Chondrocyte (in vitro differentiated cells): ENCODE results near the gene WIPF2. TPM values are rescaled to one million over a fixed set of nuclear protein-coding genes. Genes with fewer than 3 reads are reported as not detected.
A peak's percentile ranks its signal among the peaks of the same experiment; 100 is the strongest.

Experiments
- DNase-seq: peaks from one replicate; pipeline ENCODE4 v3.0.0; 2021; ENCODE audit warnings: mixed read lengths, low spot score
- H3K27ac Mint-ChIP-seq: one replicate; pipeline ENCODE4 v1.8.0; 2021; ENCODE audit warnings: mild to moderate bottlenecking, moderate library complexity, mixed read lengths; ENCODE audit not compliant: unreplicated experiment
- H3K27me3 Mint-ChIP-seq: 2 replicates; pipeline ENCODE4 v1.8.0; 2021; ENCODE audit warnings: low read depth, mixed read lengths
- H3K36me3 Mint-ChIP-seq: 2 replicates; pipeline ENCODE4 v1.8.0; 2021; ENCODE audit warnings: low read depth, mixed read lengths
- H3K4me1 Mint-ChIP-seq: 2 replicates; pipeline ENCODE4 v1.8.0; 2021; ENCODE audit warnings: low read depth, mild to moderate bottlenecking, mixed read lengths
- H3K4me3 Mint-ChIP-seq: one replicate; pipeline ENCODE4 v1.8.0; 2021; ENCODE audit warnings: mild to moderate bottlenecking, moderate library complexity, mixed read lengths; ENCODE audit not compliant: unreplicated experiment
- H3K9me3 Mint-ChIP-seq: 2 replicates; pipeline ENCODE4 v1.8.0; 2021; ENCODE audit warnings: low read depth, mixed read lengths
- total RNA-seq: library from RNA; stranded (reverse); gene quantifications from 3 replicates; pipeline ENCODE4 v1.2.1, GENCODE V29; 2021
- TF ChIP-seq, protein P1 (sequence below): fragments of 200-600 bp; sonication (generic); IDR thresholded peaks from 2 replicates; pipeline ENCODE4 v1.5.0; 2021; ENCODE audit warnings: antibody characterized with exemption, mild to moderate bottlenecking, moderate library complexity

Gene WIPF2
- total RNA-seq, 1 donor from 2014 or later = 28.3 TPM

DNA sequence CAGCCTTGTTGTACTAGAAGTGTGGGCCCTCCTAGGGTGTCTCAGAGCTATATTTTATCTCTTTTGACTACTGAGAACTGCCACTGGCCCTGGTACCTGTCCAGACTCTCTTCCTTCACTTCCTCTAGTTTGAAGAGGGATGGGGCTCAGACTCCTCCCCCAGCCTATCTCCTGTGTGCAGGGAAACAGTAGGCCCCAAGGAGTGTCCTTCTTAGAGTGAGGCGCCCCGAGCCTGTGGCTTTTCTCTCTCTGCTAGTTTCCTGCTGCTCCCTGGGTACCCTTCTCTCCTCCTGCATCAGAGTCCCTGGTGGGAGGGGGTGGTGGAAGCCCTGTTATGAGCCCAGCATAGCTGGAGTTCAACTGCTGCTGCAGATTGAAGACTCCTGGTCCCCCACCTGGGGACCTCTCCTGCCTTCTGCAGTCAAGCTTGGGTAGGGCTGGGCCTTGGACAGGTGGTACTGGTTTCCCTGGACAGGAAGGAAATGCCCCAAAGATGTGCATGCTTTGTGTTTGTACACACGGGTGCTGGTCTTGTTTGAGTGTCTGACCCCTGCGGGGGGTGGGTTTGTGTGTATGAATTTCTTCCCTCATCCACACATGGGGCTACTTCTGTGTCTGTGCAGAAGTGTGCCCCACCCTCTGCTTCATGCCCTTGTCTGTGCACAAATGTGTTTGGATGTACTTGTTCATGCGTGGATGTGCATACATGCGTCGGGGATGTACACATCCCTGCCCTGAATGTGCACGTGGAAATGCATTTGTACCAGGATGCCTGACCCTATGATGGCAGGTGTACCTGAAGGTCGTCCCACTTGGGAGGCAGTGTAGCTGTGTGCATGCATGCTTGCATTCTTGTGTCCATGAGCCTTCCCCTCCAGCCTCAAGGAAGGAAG lies 96.8 kb downstream of the WIPF2 start:
- no peaks in the 10 kb centered on the region for H3K27me3 Mint-ChIP-seq
- DNase-seq = peak; percentile 69
- H3K27ac Mint-ChIP-seq = peak overlapping the region; percentile 99
- H3K4me1 Mint-ChIP-seq = peaks cover 47% of the 10 kb centered on the region
- TF ChIP-seq, protein P1, sequence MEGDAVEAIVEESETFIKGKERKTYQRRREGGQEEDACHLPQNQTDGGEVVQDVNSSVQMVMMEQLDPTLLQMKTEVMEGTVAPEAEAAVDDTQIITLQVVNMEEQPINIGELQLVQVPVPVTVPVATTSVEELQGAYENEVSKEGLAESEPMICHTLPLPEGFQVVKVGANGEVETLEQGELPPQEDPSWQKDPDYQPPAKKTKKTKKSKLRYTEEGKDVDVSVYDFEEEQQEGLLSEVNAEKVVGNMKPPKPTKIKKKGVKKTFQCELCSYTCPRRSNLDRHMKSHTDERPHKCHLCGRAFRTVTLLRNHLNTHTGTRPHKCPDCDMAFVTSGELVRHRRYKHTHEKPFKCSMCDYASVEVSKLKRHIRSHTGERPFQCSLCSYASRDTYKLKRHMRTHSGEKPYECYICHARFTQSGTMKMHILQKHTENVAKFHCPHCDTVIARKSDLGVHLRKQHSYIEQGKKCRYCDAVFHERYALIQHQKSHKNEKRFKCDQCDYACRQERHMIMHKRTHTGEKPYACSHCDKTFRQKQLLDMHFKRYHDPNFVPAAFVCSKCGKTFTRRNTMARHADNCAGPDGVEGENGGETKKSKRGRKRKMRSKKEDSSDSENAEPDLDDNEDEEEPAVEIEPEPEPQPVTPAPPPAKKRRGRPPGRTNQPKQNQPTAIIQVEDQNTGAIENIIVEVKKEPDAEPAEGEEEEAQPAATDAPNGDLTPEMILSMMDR = no peak
- peak overlapping the region; percentile 49 for H3K4me3 Mint-ChIP-seq
- H3K36me3 Mint-ChIP-seq = no peaks in the 10 kb centered on the region
- no peaks in the 10 kb centered on the region for H3K9me3 Mint-ChIP-seq

DNA sequence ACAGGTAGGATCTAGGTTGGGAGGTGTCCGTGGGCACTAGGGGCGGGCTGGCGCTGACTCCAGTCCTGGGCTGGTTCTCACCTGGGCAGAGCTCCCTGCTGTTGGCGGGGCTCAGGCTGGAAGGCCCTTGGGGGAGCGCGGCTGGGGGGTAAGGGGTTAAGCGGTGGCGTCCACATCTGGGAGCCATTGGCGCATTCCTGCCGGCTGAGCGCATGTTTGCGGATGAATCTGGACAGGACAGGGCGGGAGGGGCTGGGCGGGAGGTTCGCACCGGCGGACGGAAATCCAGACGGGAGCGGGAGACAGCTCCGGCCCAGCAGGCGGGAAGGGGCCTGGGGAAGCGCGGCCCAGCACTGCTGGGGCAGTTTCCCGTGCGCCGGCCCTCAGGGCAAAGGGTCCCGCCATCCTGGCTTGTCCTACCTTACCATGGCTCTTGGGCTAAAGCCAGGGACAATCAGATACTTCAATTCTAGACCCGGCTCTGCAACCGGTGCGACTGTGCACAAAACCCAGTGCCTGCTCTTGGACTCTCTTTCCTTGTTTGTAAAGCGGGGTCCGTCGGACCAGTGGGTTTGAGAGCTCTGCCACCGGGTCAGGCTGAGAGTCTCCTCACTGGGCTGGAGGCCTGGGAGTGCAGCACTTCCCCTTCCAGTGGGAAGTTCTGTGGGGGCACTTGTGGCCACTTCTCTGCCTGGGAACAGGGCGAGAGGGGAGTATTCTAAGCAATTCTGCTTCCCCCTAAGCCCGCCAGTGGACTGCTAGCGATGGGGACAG lies 97.7 kb downstream of the WIPF2 start:
- H3K4me1 Mint-ChIP-seq = peaks cover 56% of the 10 kb centered on the region
- peak; percentile 89 for DNase-seq
- TF ChIP-seq, protein P1 = no peak
- H3K27ac Mint-ChIP-seq = peak overlapping the region; percentile 99
- no peaks in the 10 kb centered on the region for H3K36me3 Mint-ChIP-seq
- no peaks in the 10 kb centered on the region for H3K27me3 Mint-ChIP-seq
- H3K4me3 Mint-ChIP-seq = peak overlapping the region; percentile 95
- H3K9me3 Mint-ChIP-seq = no peaks in the 10 kb centered on the region

DNA sequence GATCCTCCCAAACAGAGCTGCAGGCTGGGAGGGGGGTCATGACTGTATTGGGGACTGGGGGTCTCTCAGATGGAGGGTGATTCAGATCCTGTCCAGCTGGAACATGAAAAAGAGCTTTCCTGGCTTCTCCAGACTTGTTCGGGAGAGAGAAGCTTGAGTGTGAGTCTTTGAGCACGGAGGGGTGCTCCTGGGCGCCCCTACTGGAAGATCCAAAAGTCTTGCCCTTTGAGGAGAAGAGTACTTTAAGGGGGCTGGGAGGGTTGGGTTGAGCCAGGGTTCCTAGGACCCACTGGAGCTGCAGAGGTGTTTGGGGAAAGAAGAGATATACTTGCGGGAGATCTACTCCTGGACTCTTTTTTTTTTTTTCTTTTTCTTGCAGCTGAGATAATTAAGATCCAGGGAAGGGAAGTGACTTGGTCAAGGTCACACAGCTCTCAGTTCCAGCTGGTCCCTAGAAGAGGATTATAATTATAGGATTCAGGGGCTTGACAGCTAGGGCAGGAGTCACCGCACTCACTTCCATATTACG lies 98.3 kb downstream of the WIPF2 start:
- H3K36me3 Mint-ChIP-seq = no peaks in the 10 kb centered on the region
- peak overlapping the region; percentile 99 for H3K27ac Mint-ChIP-seq
- no peaks in the 10 kb centered on the region for H3K27me3 Mint-ChIP-seq
- DNase-seq = no peak
- no peaks in the 10 kb centered on the region for H3K9me3 Mint-ChIP-seq
- TF ChIP-seq, protein P1 = peak; percentile 80
- H3K4me1 Mint-ChIP-seq = peaks cover 62% of the 10 kb centered on the region
- H3K4me3 Mint-ChIP-seq = peak overlapping the region; percentile 95

DNA sequence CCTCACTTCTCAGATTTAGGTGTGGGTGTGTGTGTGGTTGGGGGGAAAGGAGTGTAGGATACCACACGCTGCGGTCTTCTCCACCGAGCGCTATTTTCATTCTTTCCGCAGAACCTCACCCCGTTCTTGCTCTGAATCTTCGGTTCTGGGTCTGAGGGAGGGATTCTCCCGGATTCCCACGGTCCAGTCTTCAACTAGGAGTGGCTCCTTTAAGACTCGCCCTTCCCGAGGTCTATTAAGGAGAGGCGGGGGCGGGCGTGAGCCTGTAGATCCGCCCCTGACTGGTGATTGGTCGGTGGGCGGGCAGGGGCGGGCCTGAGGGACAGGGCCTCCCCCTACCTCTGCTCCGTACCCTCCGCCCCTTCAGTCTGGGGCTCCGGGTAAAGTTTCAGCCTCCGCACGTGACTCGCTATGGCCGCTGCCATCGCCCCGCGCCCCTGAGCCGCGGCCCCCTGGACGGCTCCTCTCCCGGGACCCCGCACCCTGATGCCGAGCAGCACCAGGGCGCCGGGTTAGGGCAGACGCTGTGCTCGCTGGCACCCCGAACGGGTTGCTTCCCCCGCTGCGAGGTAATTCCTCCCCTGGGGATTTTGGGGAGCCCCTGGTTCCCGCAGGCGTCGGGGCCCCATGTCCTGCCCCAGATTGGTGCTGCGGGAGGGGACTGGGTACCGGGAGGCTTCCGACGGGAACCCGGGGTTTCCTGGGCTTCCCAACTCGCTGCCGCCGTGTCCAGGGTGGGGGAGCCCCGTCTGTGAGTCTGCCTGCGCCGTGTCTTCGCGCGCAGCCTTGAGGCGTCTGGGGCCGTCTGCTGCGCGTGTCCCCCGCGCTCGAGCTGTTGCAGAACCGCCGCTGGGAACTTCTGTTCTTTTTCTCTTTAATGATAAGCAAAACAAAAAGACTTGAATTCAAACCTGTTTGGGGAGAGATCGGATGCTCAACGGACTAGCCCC lies 99.1 kb downstream of the WIPF2 start:
- peaks cover 69% of the 10 kb centered on the region for H3K4me1 Mint-ChIP-seq
- no peaks in the 10 kb centered on the region for H3K36me3 Mint-ChIP-seq
- TF ChIP-seq, protein P1 = no peak
- peak; percentile 96 for DNase-seq
- peak overlapping the region; percentile 99 for H3K27ac Mint-ChIP-seq
- H3K27me3 Mint-ChIP-seq = no peaks in the 10 kb centered on the region
- H3K4me3 Mint-ChIP-seq = peak overlapping the region; percentile 95
- H3K9me3 Mint-ChIP-seq = no peaks in the 10 kb centered on the region
